Posterior cingulate gyrus (tissue), 11 donors: ENCODE results near the gene HOXB7.
A peak's percentile ranks its signal among the peaks of the same experiment; 100 is the strongest.

ENCODE experiments used
- DNase-seq, 10 donors: peaks; one replicate each; pipeline versions ENCODE4 v3.0.0 to v3.0.0-alpha.2; 2020 to 2021; ENCODE audit warnings: mixed read lengths in 3 of 10
- intact Hi-C: fragments of 100-400 bp; cut with DNase I; formaldehyde crosslinking; loops from one replicate; pipeline ENCODE4 v1.15.1; 2023

The HOXB7 gene

DNA sequence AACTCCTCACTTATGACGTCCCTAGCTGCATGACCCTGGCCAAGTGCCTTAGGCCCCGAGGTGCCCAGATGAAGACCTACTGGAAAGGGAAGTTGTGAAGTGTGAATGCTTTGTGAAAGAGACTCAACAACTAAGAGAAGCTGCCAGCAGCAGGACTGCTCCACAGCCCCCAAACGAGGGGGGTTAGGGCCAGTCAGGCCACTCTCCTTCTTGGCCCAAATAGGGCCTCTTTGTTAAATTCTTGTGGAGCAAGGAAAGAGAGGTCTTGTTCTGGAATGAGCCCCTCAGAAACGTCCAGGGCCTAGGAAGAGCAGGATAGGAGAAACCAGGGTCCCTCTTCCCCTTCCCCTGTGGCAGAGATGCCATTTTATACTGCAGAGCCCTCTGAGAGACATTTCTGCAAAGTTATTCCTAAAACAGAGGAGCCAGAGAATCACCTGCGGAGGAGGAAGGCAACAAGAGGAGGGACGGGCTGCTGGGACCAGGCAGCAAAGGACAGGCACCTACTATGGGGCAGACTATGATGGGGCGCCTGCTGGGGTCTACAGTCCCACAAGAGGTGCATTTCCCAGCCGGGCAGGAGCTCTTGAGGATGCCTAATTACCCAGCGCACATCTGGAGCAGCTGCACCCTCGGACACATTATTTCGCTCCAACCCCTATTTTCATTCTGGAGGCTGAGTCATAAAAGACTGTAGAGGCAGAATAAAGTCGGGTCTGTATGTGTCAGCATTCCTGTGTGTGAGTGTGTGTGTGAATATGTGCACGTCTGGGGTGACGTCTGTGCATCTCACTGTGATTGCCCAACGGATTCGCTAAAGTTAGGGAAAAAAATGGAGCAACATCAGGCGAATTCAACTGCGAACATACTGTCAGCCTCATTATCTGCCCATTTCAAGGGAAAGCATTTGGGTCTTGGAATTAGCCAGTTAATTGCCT lies 26.8 kb upstream of the HOXB7 start:
- DNase-seq = no peak
- intact Hi-C loops = no loop called here

DNA sequence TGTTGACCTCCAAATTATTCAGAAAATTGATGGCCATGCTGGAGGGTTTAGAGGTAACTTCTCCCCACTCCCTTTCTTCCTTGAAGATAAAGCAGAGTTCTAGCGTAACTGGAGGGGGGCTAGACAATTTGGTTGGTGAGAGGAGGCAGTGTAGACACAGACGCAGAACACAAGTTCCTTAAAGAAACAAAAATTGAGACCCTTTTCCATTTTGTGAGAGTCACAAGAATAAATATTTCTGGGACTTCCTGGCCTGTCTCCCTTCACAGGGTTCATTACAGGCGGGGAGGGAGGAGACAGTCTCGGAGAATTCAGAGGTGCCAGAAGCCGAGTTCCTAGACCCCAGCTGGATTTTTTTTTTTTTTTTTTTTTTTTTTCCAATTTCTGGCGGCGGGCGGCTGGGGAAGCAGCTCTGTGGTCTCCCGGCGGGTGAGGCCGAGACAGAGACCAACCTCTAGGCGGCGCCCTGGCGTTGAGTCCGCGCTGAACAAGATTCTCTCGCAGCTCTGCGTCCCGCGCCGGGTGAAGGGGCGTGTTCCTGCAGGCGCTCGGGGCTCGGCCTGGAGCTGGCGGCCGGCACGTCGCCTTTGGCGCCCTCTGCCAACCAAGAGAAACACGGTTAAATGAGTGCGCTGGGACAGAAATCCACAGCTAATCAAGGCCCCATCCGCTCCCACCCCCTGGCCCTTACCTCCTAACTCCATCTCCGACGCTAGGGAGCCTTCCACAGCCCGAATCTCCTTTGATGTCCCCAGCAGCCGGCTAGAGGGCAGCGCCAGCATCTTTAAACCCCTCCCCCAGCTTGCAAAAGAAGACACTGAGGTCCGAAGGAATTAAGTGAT lies 25.6 kb upstream of the HOXB7 start:
- peak in 3 of 10 donors; percentile 12 to 32 (median 30) for DNase-seq
- intact Hi-C loops = no loop called here

DNA sequence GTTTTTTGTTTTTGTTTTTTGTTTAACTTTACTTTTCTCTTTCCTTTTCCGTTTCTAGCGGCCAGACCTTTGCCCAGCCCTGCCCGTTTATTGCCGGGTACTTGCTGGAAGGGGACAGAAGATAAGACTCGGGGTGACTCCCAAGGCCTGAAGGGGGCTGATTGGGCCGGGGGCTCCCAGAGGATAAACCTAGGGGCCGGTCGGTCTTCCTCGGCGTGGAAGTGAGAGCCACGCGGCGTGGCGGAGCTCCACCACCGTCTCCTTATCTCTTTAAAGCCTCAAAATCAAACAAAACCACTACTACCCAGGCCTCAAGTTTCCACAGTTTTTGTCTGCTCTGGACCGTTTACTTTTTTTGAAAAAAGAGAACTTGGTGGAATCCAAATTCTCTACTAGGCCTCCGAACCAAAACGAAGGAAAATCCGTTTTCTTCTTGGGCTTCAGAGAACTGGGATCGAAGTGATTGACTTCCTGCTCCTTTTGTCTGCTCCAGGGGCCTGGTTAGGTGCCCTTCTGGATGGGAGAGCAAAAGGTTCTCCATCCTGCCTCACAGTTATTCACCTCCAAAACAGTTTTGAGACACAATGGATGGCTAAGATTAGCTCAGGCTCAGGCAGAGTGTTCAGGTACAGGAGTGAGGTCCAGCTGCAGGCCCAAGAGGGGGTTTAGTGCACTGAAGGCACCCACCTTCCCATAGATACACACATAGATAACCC lies 23.8 kb upstream of the HOXB7 start:
- intact Hi-C loops = no loop called here
- no peak for DNase-seq

DNA sequence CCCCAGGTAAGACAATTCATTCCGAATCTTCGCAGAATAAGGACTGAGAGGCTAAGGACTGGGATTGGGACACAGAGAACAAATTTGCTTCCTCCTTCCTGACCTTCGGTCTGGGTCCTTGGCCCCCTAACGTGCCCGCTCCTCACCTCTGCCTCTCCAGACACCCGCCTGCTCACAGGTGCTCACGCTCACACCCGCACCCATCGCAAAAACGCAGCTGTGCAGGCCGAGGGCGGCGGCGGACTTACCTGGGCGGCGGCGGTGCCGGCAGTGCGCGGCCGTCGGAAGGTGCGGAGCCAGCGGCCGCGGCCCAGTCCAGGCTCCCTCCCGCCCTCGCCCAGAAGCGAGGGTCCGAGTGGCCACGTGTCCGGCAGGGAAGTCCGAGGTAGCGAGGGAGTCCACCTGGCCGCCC lies 22.5 kb upstream of the HOXB7 start:
- intact Hi-C loops = no loop called here
- DNase-seq = peak in 1 of 10 donors; percentile 82

DNA sequence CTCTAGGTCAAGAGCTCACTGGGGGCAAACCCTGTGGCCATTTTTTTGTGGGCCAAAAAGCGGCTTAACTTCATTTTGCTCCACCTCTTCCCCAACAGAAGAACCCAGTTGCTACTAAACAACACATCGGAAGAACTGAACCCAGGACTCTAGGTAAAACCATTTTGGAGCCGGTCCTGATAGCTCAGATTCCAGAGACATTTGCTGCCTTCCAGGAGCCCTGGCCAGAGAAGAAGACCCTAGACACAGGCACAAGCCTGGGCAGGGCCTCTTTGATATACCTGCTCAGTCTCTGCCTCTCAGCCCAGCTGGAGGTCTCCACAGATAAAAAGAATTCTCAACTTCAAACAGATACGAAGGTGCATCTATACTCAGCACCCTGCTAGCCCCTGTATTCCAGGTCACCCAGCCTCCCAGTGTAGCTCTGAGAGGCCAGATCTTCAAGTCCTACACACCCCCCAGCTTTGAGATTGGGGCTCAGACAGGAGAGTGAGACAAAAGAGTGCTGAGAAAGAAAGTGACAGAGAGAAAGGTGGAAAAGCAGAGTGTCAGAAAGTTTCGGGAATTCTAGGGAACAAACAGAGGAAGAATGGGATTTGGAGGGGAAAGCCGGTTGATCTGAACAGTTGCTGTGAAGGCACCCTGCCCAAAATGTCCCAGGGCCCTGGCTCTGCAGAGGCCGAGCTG lies 21.9 kb upstream of the HOXB7 start:
- intact Hi-C loops = no loop called here
- DNase-seq = no peak

DNA sequence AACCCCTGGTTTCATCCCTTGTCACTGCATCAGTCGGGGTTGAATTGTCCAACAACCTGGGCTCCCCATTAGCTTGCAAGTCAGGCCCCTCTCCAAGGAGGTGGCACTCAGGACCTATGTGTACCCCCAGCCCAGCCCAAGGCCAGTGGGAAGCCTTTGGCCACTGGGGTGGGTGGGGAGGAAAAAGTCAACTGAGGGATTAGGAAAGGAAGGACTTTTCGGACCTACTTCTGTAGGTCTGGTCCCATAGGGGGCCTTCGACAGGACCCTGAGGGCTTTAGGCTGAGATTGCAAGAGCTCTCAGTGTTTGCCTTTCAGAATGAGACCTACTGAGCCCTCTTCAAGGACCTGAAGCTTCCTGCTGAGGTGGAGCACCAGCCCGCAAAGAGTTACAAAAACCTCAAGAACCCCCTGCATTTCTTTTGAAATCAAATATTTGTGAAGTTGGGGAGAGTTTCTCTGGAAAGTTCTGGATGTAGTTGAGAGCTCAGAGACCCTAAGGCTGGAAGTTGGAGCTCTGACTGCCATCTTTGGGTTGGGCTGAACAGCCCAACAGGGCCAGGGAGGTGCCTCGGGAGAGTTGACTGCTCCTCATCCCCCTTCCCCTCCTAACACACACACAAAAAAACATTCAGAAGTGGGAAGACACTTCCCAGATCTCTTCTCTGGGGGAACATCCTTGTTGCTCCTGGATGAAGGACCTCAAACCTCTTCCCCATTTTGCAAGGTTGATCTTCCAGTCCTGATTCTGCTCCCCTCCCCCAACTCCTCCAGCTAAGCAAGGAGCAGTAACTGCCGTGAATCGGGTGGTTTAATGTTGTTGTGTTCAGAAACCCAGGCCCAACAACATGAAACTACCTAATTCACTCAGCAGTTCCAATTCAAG lies 21.1 kb upstream of the HOXB7 start:
- intact Hi-C loops = no loop called here

DNA sequence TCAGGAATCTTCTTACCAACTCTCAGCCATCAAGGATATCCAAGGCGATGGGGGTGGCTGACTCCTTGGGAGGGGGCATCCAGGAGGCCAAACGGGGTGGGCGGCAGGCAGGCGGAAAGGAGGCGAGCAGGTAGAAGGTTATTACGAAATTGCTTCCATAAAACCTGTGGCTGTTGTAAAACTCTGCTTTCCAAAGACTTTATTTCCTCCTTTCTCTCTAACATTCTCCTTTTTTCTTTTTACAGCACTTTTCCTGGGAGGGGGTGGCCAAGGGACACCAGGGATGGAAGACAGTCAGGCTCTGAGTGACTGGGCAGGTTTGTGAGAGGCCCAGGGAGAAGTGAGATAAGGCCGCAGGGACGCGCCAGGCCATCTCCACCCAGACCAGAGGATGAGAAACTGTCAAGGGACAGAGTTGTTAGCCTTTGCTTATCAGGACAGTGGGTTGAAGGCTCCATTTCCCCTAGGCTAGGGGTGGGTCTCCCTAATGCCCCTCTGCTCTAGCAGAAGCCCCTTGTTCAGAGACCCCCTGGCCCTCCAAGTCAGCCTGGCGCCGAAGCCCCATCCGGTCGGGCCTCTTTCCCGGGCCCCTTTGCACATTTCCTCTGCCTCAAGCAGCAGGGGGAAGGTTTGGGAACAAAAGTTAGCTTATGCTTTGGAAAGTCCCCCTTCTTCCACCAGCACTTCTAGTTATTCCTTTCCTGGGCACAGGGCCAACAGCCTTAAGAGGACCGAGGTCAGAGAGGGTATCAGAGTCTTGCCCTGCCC lies 20.3 kb upstream of the HOXB7 start:
- intact Hi-C loops = no loop called here
- DNase-seq = peak in 1 of 10 donors; percentile 67

More for the DNA sequence above, 21.1 kb upstream of the HOXB7 start:
- DNase-seq = no peak

DNA sequence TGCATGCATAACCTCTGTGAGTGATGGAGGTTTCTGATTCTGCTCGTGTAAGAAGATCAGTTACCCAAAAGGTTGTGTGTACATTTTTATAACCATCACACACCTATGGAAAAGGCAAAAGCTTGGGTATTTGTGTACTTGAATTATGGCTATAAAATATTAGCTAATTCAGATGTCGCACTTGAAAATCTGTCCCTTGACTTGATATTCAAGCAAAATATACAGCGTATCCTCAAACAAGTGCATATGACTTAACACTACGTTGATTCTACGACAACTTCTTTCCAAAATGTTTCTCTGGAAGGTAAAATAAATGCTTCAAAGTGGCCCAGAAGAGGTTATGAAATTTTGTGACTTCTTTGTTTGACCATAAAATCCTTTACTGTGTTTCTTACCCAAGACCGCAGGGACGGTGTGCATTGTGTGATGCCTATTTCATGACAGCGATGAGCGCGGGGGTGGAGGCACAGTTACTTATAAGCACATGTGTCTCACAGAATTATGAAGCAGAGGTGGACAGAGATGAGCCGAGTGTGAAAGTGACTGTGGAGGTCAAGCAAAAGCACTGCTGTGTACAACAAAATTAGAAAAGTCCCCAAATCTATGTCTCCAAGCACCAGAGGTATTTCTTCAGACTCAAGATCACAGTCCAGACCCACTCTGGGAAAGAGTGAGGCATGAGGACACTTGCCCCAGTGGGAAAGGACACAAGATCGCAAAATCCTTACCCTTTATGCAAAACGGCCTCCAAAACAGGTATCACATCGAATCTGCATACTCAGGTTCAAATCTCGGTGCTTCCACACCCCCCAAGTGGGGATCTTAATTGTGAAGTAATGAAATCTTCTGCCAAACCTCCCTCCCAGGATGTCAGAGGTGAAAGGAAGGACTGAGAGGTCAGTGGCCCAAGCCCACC lies 19.4 kb upstream of the HOXB7 start:
- intact Hi-C loops = no loop called here
- peak in 1 of 10 donors; percentile 35 for DNase-seq

DNA sequence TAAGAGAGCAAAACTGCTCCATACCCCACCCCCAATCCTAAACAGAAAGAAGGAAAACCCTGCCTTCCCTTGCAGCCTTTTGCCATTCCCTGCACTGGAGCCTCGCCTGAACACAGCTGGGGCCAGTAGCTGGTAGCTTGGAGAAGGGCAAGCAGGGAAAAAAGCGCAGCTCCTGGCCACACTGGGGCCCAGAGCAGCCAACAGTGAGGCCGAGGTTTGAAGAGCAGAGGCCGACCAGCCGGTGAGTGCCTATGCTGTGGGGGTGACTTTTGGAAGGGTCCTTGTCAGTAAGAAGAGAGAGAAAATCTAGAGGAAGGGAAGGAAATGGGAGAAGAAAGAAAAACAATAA lies 18.6 kb upstream of the HOXB7 start:
- intact Hi-C loops = no loop called here
- DNase-seq = peak in 1 of 10 donors; percentile 32

DNA sequence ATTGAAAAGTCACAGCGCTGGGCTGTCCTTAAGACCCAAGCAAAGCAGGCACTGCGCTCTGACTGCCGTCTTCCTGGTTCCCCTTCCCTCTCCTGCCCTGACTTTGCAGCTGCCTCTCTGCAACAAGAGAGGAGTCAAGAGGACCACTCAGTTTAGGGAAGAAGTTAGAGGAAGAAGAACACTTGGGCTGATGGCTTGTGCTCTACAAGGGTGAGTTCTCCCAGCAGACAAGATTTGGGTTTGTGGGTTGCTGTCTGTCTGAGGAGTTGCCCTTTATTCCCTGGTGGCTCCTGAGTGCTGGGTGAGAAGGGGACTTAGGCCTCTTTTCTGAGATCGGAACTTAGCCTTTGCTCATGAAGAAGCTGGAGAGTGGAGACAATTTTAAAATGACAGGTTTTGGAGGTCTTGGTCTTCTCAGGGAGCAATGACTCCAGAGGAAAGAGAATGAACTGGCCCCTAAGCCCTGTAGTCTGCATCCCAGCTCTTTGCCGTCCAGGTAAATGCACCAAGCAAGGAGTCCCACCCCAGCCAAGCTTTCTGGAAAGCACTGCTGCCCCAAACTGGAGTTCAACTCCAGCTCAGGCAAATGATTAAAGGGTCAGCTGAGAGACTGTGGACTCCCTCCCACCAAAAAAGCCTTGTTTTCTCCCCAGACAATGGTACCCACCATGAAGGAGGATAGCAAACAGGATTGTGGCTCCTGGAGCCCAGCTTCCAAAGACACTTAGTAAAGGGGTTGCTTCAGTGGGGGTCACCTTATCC lies 18.0 kb upstream of the HOXB7 start:
- DNase-seq = no peak
- intact Hi-C loops = no loop called here

DNA sequence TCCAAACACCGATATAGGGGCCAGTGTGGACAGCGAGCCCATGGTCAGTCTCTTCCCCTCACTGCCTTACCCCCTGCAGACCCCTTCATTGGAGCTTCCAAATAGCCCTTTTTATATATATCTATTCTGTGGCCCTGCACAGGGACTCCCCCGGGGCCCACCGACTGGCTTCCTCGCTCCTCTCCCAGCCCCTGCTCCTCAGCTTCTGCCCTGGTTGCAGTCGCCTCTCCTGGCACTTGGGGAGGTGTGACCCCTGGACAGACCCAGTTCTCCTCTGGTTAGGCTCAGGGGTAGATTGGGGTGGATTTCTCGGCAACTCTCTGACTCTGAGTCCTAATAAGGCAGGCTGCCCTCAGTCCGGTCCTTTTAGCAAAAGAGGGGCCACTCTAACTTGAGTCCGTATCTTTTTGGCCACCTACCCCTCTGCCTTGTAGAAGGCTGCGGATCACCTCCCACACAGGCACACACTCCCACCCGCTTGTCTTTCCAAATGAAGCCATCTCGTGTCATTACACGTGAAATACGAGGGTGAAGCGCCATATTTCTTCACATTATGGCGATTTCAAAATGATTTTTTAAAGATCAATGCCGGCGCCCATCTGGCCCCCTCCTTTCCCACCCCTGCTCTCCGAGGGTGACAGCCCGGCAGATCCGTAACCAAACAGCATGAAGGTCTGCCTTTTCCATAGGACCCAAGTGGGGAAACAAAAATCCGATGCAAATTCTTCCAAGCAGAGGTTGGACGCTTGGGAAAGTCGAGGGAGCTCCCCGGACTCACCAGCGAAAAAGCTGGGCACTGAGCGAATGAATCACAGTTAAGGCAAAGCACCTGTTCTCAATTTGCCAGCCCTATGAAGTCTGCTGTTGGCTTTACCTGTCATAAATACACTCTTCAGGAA lies 17.1 kb upstream of the HOXB7 start:
- peak in 1 of 10 donors; percentile 52 for DNase-seq
- intact Hi-C loops = no loop called here

DNA sequence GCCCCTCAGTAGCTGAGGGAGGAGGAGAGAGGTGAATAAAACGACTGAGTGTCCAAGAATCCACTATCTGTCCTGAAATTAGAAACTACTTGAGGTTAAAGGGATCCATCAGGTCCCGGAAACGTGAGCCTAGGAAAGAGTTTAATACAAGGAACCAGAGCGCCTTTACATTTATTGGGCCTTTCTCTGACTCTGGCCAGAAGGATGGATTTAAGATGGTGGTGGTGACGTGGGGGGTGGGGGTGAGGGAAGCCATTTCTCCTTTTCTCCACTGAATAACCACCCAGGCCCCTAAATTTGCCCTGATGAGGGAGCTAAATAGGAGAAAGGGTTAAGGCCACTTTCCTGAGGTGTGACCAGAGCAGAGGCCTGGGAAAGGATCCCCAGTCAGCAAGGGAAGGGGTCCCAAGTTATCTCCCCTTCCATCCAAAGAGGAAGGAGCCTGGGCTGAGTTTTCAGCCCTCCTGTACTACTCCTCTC lies 16.3 kb upstream of the HOXB7 start:
- intact Hi-C loops = no loop called here

DNA sequence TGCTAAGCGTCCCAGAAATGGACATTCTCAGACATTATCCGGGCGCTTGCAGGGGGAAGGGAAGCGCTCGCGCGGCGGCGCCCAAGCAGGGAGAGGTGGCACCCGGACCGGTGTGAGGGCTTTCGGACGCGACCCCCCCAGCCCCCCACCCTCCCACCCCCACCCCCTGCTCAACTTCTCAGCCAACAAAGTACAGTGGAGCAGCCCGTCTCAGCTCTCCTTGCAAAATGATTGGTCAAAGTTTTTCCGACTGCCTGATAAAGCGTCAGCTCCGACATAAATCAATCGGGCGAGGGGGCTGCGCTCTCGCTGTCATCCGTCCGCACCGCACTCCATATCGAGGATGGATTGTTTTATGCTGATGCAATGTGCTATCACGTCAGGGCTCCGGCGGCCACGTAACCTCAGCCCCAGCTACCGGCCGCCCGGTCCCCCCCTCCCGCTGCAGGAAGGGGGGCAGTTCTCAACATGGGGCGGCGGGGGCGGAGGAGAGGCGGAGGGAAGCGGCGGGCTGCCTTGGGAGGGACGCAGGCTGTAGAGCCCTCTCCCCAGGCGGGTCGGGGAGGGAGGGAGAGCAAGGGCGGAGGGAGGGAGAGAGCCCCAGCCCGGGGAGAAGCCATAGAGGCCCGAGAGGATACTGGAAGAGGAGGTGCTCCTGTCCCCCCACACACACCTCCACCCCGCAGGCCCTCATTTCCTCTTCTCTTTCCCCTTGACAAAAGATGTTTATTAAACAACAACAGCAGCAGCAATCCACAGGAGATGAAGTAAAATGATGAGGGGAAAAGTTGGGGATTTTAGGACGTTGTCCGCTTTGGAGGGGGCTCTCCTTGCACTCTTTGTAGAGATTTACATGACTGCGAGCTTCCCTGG lies 15.7 kb upstream of the HOXB7 start, which contains the start of gene HOXB9:
Gene HOXB9, minus strand, starts transcription at position 114 of the 873 bp plus-strand sequence. Its CDS starts 89 bp downstream, at position 25.
- DNase-seq = no peak
- intact Hi-C loops = no loop called here

More for the DNA sequence above, 16.3 kb upstream of the HOXB7 start:
- DNase-seq = no peak

DNA sequence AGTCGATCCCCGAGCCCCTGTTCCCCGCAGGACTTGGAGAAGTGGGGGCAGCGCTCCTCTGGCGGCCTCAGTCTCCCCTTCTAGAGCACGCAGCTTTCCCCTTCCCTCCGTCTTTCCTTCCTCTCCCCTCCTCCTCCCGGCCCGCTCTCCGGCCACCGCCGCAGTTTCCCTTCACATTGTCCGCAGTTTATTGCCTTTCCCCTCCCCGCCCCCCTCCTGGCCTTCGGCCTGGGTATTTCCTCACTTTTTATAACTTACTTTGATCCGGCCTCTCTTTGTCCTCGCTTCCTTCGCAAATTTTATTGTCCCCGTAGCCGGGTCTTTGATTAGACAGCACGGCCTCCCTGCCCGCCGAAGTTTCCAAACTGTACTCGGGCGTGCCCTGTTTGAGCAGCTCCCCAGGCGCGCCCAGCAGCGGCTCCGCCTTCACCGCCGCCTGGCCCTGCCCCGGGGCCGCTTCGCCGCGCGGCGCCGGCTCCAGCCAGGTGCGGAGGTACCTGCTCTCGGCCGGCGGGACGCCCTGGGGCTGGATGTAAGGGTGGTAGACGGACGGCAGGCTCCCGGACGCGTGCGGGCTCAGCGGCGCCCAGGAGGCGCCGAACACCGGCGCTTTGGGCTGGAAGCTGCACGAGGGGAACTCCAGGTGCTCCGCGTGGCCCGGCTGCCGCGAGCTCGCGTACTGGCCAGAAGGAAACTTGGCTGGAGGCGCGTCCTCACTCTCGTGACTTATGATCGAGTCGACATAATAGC lies 14.9 kb upstream of the HOXB7 start:
- intact Hi-C loops = no loop called here
- DNase-seq = no peak
